Measurements from ENCODE around the gene GCC2.
A peak's percentile ranks its signal among the peaks of the same experiment; 100 is the strongest.
"Not testable (repeated sequence)": the region's sequence is repeated elsewhere in the genome, so short reads cannot be mapped to it uniquely, and the experiment has no call there.

The GCC2 gene, protein sequence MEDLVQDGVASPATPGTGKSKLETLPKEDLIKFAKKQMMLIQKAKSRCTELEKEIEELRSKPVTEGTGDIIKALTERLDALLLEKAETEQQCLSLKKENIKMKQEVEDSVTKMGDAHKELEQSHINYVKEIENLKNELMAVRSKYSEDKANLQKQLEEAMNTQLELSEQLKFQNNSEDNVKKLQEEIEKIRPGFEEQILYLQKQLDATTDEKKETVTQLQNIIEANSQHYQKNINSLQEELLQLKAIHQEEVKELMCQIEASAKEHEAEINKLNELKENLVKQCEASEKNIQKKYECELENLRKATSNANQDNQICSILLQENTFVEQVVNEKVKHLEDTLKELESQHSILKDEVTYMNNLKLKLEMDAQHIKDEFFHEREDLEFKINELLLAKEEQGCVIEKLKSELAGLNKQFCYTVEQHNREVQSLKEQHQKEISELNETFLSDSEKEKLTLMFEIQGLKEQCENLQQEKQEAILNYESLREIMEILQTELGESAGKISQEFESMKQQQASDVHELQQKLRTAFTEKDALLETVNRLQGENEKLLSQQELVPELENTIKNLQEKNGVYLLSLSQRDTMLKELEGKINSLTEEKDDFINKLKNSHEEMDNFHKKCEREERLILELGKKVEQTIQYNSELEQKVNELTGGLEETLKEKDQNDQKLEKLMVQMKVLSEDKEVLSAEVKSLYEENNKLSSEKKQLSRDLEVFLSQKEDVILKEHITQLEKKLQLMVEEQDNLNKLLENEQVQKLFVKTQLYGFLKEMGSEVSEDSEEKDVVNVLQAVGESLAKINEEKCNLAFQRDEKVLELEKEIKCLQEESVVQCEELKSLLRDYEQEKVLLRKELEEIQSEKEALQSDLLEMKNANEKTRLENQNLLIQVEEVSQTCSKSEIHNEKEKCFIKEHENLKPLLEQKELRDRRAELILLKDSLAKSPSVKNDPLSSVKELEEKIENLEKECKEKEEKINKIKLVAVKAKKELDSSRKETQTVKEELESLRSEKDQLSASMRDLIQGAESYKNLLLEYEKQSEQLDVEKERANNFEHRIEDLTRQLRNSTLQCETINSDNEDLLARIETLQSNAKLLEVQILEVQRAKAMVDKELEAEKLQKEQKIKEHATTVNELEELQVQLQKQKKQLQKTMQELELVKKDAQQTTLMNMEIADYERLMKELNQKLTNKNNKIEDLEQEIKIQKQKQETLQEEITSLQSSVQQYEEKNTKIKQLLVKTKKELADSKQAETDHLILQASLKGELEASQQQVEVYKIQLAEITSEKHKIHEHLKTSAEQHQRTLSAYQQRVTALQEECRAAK (N-terminal part only)

GRCh38 chr2:108448678-108449409 is at the start of gene GCC2:
GCC2 (plus strand) TSS chr2:108449206; CDS start chr2:108449275, 69 bp downstream.
- DNase-seq, result peak; percentile 89

GRCh38 chr2:108399479-108399878 is 49.5 kb upstream of the GCC2 start:
- DNase-seq, result no peak

DNA sequence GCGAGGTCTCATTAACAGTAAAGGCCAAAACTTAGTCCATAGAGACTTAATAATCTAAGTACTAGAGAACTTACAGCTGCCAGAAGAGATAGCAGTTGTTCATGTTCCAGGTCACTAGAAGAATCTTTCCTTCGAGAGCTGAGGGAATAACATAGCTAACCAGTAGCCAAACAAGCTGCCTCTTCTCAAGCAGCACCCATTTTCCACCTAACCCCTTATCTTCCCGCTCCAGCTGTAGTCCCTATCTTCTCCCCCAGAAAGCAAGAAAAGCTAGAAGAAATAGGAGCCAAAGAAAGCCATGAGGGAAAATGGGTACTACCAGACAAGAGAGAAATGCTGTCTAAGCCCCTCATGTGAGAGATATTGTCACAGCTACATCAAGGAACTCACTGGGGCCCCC is 47.2 kb upstream of the GCC2 start:
- no peak for DNase-seq

DNA sequence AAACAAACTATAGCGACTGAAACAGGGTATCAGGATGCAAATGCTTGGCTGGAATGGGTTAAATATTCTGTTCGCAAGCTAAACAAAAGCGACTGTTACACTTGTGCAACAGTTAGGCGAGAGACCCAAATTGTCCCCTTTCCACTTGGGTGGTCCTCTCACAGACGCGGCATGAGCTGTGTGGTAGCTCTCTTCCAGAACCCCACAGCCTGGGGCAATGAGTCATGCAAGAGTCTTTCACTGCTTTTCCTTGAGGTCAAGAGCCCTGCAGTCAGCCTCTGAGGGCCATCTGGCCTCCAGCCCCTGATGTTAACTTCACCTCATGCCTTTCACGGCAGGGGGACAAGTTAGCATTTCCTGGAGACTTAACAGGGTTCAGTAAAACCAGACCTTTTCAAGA is 45.5 kb upstream of the GCC2 start:
- DNase-seq, result no peak

DNA sequence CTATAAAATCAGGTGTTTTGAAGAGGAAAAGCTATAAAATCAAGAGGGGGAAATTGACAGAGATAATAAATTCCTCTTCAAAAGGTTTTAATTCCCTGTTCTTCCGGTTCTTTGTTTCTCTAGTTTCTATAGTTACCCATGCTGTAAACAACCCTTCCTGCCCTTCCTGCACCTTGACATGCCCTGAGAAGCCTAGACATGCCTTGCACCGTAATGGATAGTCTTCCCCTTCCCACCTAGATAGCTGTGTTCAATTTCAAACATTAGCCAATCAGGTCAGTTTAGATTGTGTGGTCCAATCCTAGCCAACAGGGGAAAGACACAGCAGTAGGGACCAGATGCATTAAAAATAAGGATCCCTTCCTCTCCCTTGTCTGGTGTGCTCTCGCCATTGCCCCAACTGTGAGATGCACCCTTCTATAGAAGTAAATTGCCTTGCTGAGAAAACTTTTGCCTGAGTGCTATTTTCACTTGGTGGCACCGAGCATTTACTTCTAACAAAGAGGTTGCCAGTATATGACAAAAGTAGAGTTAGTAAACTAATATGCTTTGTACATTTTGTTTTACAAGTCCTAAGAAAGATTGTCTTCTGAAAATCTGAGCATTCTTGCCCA is 44.1 kb upstream of the GCC2 start:
- DNase-seq, result no peak

DNA sequence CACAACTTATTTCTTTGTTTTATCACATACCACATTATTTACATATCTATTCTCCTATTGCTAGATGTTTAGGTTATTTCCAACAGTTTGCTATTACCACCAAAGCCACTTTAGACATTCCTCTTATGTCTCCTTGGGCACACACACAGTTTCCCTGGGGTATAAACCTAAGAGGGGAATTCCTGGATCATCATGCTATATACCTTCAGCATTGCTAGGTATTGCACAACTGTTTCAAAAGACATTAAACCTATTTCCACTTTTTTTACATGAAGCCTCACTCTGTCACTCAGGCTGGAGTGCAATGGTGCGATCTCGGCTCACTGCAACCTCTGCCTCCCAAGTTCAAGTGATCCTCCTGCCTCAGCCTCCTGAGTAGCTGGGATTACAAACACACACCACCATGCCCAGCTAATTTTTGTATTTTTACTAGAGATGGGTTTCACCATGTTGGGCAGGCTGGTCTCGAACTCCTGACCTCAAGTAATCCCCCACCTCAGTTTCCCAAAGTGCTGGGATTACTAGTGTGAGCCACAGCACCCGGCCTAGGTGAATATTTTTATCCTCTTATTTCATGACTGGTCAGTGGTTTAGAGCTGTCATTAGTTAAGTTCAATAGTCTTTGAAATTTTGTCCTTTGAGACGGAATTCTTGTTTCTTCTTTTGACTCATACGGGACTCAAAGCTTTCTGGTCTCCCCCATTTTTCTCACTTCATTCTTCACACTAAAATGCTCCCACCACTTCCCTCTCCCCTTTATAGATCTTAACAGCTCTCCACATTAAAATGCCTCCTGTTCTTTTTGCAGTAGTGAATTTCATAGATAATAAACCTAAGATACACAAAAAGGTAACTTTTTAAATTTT is 40.9 kb upstream of the GCC2 start:
- no peak for DNase-seq

- no peak for DNase-seq
These were observed 39.2 kb upstream of the GCC2 start for GRCh38 chr2:108409768-108410167.

- no peak for DNase-seq
These were observed 35.9 kb upstream of the GCC2 start for GRCh38 chr2:108412995-108413710.

DNA sequence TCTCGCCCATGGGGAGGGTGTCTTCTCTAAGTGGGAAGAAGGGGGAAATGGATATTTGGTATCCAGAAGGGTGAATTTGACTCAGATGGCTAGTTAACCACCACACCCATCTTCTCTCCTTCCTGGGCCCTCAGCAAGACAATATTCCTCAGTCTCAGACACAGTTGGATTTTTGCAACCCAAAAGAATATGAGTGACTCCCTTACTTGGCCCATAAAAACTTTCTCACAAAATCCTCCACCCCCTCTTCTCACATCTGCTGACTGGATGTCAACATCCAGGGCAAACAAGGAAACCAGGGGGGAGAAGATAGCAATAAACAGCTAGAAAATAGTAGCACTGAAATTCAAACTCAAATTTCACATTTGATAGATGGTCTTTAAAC is 35.3 kb upstream of the GCC2 start:
- no peak for DNase-seq

GRCh38 chr2:108414256-108414876 is 34.6 kb upstream of the GCC2 start:
- DNase-seq, result no peak

GRCh38 chr2:108414945-108415344 is 34.1 kb upstream of the GCC2 start:
- no peak for DNase-seq

GRCh38 chr2:108417254-108417653 is 31.8 kb upstream of the GCC2 start:
- DNase-seq, result no peak

GRCh38 chr2:108418416-108418815 is 30.6 kb upstream of the GCC2 start:
- no peak for DNase-seq

GRCh38 chr2:108423067-108423466 is 25.9 kb upstream of the GCC2 start:
- DNase-seq, result no peak

GRCh38 chr2:108423502-108424251 is 25.3 kb upstream of the GCC2 start:
- no peak for DNase-seq

DNA sequence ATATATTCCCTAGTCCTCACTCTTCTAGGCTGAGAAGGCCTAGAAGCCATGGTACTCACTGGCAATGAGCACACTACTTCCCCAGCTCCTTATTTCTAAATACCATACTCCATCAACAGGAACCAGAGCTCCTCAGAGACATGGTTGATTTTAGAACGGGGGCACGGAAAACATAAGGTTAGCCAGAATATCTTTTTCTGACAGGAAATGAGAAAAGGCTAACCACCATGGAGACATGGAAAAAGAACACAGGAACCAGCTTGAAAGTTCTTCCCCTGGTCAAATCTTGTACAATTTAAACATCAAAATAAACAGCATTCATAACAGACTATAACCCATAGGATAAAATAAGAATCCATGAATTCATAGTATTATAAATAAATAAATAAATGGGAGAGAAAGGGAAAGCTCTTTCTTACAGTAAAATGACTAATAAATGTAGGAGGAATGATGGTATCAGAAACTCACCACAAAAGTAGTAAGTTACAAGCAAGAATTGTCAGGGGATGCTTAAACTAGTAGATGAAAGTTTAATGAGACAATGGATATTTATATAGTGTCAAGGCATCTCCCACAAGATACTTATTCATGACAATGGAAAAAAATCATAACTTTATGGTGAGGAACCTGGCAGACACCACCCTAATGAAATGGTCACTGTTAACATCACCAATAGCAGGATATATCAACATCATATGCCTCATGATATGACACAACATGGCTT is 20.6 kb upstream of the GCC2 start:
- no peak for DNase-seq

DNA sequence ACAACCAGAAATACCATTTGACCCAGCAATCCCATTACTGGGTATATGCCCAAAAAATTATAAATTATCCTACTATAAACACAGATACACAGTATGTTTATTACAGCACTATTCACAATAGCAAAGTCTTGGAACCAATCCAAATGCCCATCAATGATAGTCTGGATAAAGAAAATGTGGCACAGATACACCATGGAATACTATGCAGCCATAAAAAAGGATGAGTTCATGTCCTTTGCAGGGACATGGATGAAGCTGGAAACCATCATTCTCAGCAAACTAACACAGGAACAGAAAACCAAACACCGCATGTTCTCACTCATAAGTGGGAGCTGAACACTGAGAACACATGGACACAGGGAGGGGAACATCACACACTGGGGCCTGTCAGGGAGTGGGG is 13.4 kb upstream of the GCC2 start:
- DNase-seq, result not testable (repeated sequence)

DNA sequence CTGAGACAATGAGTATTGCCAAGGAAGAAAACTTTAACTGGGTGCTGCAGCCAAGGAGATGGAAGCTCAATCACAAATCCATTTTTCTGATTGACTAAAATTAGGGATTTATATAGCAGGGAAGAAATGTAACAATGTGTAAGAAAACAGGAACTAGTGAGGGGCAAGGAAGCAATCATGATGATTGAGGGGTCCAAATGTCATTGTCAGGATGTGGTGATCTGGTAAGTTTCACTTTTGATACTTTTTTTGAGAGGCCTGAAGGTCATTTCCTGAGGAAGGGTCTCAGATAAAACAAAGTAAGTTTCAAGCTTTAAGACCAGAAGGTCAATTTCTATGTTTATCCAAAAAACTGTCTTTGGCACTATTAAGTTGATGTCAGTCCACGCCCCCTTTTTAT is 12.0 kb upstream of the GCC2 start:
- DNase-seq, result no peak
